SK-N-MC (cell line): Measurements from ENCODE around the gene PPP1R1C.

Experiments
- DNase-seq: peaks from one replicate; pipeline ENCODE4 v3.0.0-alpha.2; 2011; ENCODE audit warnings: low read depth, low spot score
- H3K27ac ChIP-seq: fragments of 200-600 bp; sonication (generic); 2 replicates; pipeline ENCODE4 v1.5.1; 2016; ENCODE audit warnings: mixed run types
- H3K36me3 ChIP-seq: fragments of 200-600 bp; sonication (generic); 2 replicates; pipeline ENCODE4 v1.6.1; 2017; ENCODE audit warnings: antibody characterized with exemption, low read length, mixed read lengths; ENCODE audit not compliant: insufficient read depth
- H3K4me3 ChIP-seq: fragments of 200-600 bp; sonication (generic); 2 replicates; pipeline ENCODE4 v1.5.1; 2016
- H3K9ac ChIP-seq: fragments of 200-600 bp; sonication (generic); 2 replicates; pipeline ENCODE4 v1.8.0; 2017; ENCODE audit warnings: mixed run types, mixed read lengths; ENCODE audit not compliant: insufficient read length
- H3K9me3 ChIP-seq: fragments of 200-600 bp; sonication (generic); 2 replicates; pipeline ENCODE4 v1.6.1; 2017; ENCODE audit warnings: low read depth, mild to moderate bottlenecking, antibody characterized with exemption, low read length, moderate library complexity, mixed read lengths
- EZH2 ChIP-seq: fragments of 200-600 bp; sonication (generic); IDR thresholded peaks from one replicate; pipeline ENCODE4 v1.6.1; 2017; ENCODE audit warnings: antibody characterized with exemption
- FOXP2 ChIP-seq: optimal IDR thresholded peaks from 2 replicates; pipeline ENCODE3; 2011; ENCODE audit warnings: mild to moderate bottlenecking, moderate library complexity; ENCODE audit not compliant: insufficient read depth; ENCODE audit errors: extremely low read length, control extremely low read depth
- POLR2AphosphoS5 ChIP-seq: IDR thresholded peaks from 2 replicates; pipeline ENCODE4 v1.6.1; 2012; ENCODE audit warnings: mild to moderate bottlenecking, low read depth, low read length, borderline replicate concordance

The PPP1R1C gene

GRCh38 chr2:181985632-181986205 lies at the start of gene PPP1R1C:
PPP1R1C (plus strand) TSS chr2:181985853; CDS start chr2:181986111, 258 bp downstream.
- DNase-seq, result no peak
- Histone ChIP-seq H3K9me3 (no peaks in the 10 kb centered on the region), H3K9ac (no peak within 1 kb of the TSS), H3K27ac (no peak within 1 kb of the TSS), H3K4me3 (no peak within 1 kb of the TSS), H3K36me3 (no peaks in the 10 kb centered on the region)
- TF ChIP-seq EZH2 (no peak), POLR2AphosphoS5 (no peak), FOXP2 (no peak)

DNA sequence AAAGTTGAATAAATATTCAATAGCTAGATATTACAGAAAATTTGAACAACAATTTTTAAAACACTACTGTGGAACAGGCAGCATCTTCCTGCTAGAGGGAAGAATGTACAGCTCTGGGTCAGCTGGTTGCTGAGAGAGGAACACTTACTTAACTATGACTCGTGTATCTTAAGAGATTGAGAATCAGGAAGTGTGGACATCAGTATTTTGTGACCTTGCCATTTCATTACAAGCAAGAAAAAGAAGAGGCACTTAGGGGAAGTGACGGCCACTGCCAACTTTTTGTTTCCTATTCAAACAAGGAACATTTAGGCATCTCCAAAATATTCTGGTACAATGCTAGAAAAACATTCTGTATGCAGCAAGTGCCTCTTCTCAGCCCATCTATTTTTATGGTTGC lies 48.2 kb upstream of the PPP1R1C start:
- Histone ChIP-seq H3K4me3 (no peak overlapping the region), H3K27ac (no peak overlapping the region), H3K9ac (no peak overlapping the region), H3K36me3 (no peaks in the 10 kb centered on the region), H3K9me3 (no peaks in the 10 kb centered on the region)
- DNase-seq, result no peak
- no peak for TF ChIP-seq EZH2

DNA sequence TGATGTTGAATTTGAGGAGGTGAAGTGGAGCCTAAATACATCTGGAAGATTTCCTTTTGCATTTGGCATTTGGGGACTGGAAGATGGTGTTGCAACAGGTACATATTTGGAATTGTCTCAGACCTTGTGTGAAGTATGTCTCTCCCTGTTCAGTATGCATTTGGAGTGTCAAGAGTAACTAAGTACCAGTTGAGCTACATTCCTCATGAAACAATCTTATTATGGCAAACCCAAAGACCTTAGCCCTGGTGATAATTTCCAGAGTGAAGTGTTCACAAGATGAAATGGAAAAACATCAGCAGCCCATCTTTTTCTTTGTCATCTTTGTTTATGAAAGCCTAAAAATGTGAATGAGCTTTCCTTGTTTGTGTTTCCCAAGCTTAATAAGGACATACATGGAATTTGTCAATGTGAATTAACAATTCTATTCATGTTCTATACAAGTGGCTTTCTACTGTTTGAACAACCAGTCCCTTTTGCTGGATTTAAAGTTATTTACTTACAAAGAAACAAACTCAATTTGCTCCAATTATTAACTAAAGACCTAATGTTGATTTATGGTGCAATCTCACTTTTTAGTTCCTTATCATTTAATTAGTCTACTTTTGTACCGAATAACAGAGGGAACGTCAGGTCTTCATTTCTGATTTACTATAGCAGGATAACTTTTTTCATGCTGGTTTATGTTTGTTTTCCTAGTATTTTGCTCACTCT lies 42.1 kb upstream of the PPP1R1C start:
- no peak overlapping the region for H3K27ac ChIP-seq

DNA sequence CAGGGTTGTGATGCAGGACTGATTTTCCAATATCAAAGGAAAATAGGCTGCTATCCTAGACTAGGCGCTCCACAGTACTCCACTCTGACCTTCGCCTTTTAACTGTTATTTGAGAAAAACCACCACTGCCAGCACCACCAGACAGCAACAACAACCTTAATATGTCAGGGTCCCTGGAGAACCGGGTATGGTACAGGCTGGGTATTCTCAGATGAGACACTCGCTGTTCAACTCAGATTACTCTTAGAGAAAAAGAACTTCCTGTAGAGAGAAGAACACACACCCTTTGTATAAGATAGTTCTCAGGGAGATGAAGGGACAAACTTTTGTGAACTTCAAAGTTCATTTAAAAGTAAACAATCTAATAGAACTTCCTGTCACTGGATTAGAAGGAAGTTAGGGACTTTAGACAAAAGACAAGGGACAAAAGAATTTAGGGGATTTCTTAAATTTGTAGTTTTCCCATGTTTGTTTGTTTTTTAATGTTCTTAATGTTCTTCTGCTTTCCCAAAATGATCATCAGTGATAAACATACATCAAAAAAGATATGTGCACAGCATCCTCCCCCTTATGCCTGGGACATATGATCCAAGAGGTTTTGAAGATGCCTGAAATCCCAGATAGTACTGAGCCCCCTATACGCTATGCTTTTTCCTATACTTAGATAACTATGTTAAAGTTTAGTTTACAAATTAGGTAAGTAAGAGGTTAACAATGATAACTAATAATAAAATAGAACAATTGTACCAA lies 41.3 kb upstream of the PPP1R1C start:
- Histone ChIP-seq H3K9ac (no peak overlapping the region), H3K36me3 (no peaks in the 10 kb centered on the region), H3K4me3 (no peak overlapping the region), H3K27ac (no peak overlapping the region), H3K9me3 (no peaks in the 10 kb centered on the region)
- no peak for DNase-seq
- TF ChIP-seq FOXP2, result no peak
- no peak for TF ChIP-seq POLR2AphosphoS5
- TF ChIP-seq EZH2, result no peak

More for the DNA sequence above, 42.1 kb upstream of the PPP1R1C start:
- TF ChIP-seq FOXP2 (no peak), EZH2 (no peak), POLR2AphosphoS5 (no peak)
- Histone ChIP-seq H3K9ac (no peak overlapping the region), H3K36me3 (no peaks in the 10 kb centered on the region), H3K4me3 (no peak overlapping the region), H3K9me3 (no peaks in the 10 kb centered on the region)
- DNase-seq, result no peak

GRCh38 chr2:181944914-181945291 lies 40.8 kb upstream of the PPP1R1C start:
- Histone ChIP-seq H3K4me3 (no peak overlapping the region), H3K9me3 (no peaks in the 10 kb centered on the region), H3K27ac (no peak overlapping the region), H3K36me3 (no peaks in the 10 kb centered on the region), H3K9ac (no peak overlapping the region)
- TF ChIP-seq EZH2 (no peak), POLR2AphosphoS5 (no peak), FOXP2 (no peak)
- DNase-seq, result no peak

- Histone ChIP-seq H3K4me3 (no peak overlapping the region), H3K9me3 (no peaks in the 10 kb centered on the region), H3K27ac (no peak overlapping the region), H3K36me3 (no peaks in the 10 kb centered on the region), H3K9ac (no peak overlapping the region)
- DNase-seq, result no peak
- TF ChIP-seq EZH2 (no peak), POLR2AphosphoS5 (no peak), FOXP2 (no peak)
Observed at GRCh38 chr2:181946444-181947127, 39.1 kb upstream of the PPP1R1C start.

GRCh38 chr2:181947273-181947672 lies 38.4 kb upstream of the PPP1R1C start:
- Histone ChIP-seq H3K9ac (no peak overlapping the region), H3K4me3 (no peak overlapping the region), H3K36me3 (no peaks in the 10 kb centered on the region), H3K27ac (no peak overlapping the region), H3K9me3 (no peaks in the 10 kb centered on the region)
- no peak for DNase-seq
- TF ChIP-seq POLR2AphosphoS5, result no peak
- TF ChIP-seq EZH2, result no peak
- TF ChIP-seq FOXP2, result no peak

DNA sequence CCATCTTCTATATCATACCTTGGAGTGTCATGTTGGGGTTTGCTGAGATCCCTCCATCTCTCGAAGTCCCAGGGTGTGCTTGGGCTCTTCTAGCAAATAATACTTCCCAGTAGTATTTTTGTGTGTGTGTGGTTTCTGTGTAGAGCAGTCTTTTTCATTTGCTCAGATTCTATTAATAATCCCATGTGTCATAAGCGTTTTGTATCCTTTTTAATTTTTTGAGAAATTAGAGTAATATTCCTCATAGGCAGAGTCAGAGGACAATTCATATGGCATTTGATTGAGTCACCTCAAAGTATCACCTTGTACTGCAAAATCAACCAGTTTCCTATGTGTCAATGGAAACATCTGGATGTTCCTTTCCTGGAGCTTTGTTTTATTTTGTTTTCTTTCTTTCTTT lies 37.4 kb upstream of the PPP1R1C start:
- TF ChIP-seq FOXP2, result no peak
- no peak for TF ChIP-seq POLR2AphosphoS5
- no peak for TF ChIP-seq EZH2
- no peaks in the 10 kb centered on the region for H3K36me3 ChIP-seq
- no peak overlapping the region for H3K9ac ChIP-seq
- H3K9me3 ChIP-seq, result no peaks in the 10 kb centered on the region
- DNase-seq, result no peak
- H3K27ac ChIP-seq, result no peak overlapping the region
- H3K4me3 ChIP-seq, result no peak overlapping the region
